Liver (tissue), 9 donors: ENCODE results near the gene DCDC1. TPM values are rescaled to one million over a fixed set of nuclear protein-coding genes. Genes with fewer than 3 reads are reported as not detected.

Experiments used
- DNase-seq: peaks from one replicate; pipeline ENCODE4 v3.0.0-alpha.2; 2017; ENCODE audit warnings: low spot score
- H3K27ac ChIP-seq, 2 donors: one replicate each; pipeline ENCODE4 v1.7.0; 2013; ENCODE audit warnings: inconsistent platforms in 2 of 2, low read length in 2 of 2, control low read depth in 1 of 2, low read depth in 1 of 2, mild to moderate bottlenecking in 1 of 2
- H3K27me3 ChIP-seq, 4 donors: one replicate each; pipeline versions ENCODE4 v1.6.1 to v1.7.0; 2013; ENCODE audit warnings: low read length in 3 of 4, inconsistent platforms in 1 of 4, mild to moderate bottlenecking in 1 of 4, moderate library complexity in 1 of 4; ENCODE audit not compliant: control insufficient read depth in 4 of 4, insufficient read depth in 4 of 4
- H3K36me3 ChIP-seq, 4 donors: one replicate each; pipeline versions ENCODE4 v1.6.1 to v1.7.0; 2013; ENCODE audit warnings: low read length in 3 of 4, mild to moderate bottlenecking in 3 of 4, low read depth in 1 of 4, moderate library complexity in 1 of 4; ENCODE audit not compliant: control insufficient read depth in 4 of 4, insufficient read depth in 3 of 4
- H3K4me1 ChIP-seq, 4 donors: one replicate each; pipeline versions ENCODE4 v1.6.1 to v1.7.0; 2013; ENCODE audit warnings: low read length in 3 of 4, mild to moderate bottlenecking in 3 of 4, moderate library complexity in 1 of 4; ENCODE audit not compliant: control insufficient read depth in 4 of 4, insufficient read depth in 4 of 4
- H3K4me3 ChIP-seq, 3 donors: one replicate each; pipeline versions ENCODE4 v1.6.1 to v1.7.0; 2013; ENCODE audit warnings: low read length in 3 of 3, control low read depth in 1 of 3, low read depth in 1 of 3, mild to moderate bottlenecking in 1 of 3
- H3K9ac ChIP-seq, 2 donors: one replicate each; pipeline ENCODE4 v1.7.0; 2013; ENCODE audit warnings: low read length in 2 of 2, mild to moderate bottlenecking in 2 of 2, moderate library complexity in 2 of 2, control low read depth in 1 of 2, low read depth in 1 of 2
- H3K9me3 ChIP-seq, 4 donors: one replicate each; pipeline versions ENCODE4 v1.6.1 to v1.7.0; 2013; ENCODE audit warnings: low read length in 3 of 4; ENCODE audit not compliant: control insufficient read depth in 4 of 4
- ATF3 ChIP-seq: IDR thresholded peaks from 2 replicates; pipeline ENCODE4 v1.6.1; 2016; ENCODE audit warnings: antibody characterized with exemption
- EGR1 ChIP-seq, 2 donors: IDR thresholded peaks; 2 replicates each; pipeline ENCODE4 v1.6.1; 2016 to 2018; ENCODE audit warnings: antibody characterized with exemption in 2 of 2, low read depth in 2 of 2
- FOXA1 ChIP-seq: IDR thresholded peaks from 2 replicates; pipeline ENCODE4 v1.6.1; 2016; ENCODE audit warnings: antibody characterized with exemption
- FOXA2 ChIP-seq: IDR thresholded peaks from 2 replicates; pipeline ENCODE4 v1.6.1; 2016; ENCODE audit warnings: antibody characterized with exemption
- GABPA ChIP-seq, 2 donors: IDR thresholded peaks in 1 of 2; conservative IDR thresholded peaks in 1 of 2; 2 replicates each; pipeline ENCODE4 v1.6.1; 2016; ENCODE audit warnings: antibody characterized with exemption in 2 of 2, mild to moderate bottlenecking in 1 of 2, moderate library complexity in 1 of 2
- HNF4A ChIP-seq, 2 donors: conservative IDR thresholded peaks; 2 replicates each; pipeline ENCODE4 v1.6.1; 2016; ENCODE audit warnings: antibody characterized with exemption in 2 of 2, mild to moderate bottlenecking in 2 of 2
- HNF4G ChIP-seq: IDR thresholded peaks from 2 replicates; pipeline ENCODE4 v1.6.1; 2016; ENCODE audit warnings: antibody characterized with exemption
- JUND ChIP-seq, 2 donors: IDR thresholded peaks; 2 replicates each; pipeline ENCODE4 v1.6.1; 2016; ENCODE audit warnings: antibody characterized with exemption in 2 of 2
- MAX ChIP-seq: IDR thresholded peaks from 2 replicates; pipeline ENCODE4 v1.6.1; 2016; ENCODE audit warnings: antibody characterized with exemption
- NR2F2 ChIP-seq: IDR thresholded peaks from 2 replicates; pipeline ENCODE4 v1.6.1; 2016; ENCODE audit warnings: antibody characterized with exemption
- RAD21 ChIP-seq, 2 donors: IDR thresholded peaks; 2 replicates each; pipeline ENCODE4 v1.6.1; 2016; ENCODE audit warnings: antibody characterized with exemption in 2 of 2, mild to moderate bottlenecking in 2 of 2
- REST ChIP-seq: IDR thresholded peaks from 2 replicates; pipeline ENCODE4 v1.6.1; 2016; ENCODE audit warnings: antibody characterized with exemption, mild to moderate bottlenecking
- RXRA ChIP-seq, 2 donors: IDR thresholded peaks; 2 replicates each; pipeline ENCODE4 v1.6.1; 2017 to 2018; ENCODE audit warnings: antibody characterized with exemption in 2 of 2, mild to moderate bottlenecking in 1 of 2
- SP1 ChIP-seq: IDR thresholded peaks from 2 replicates; pipeline ENCODE4 v1.6.1; 2018; ENCODE audit warnings: antibody characterized with exemption, mild to moderate bottlenecking
- TAF1 ChIP-seq: conservative IDR thresholded peaks from 2 replicates; pipeline ENCODE4 v1.6.1; 2016; ENCODE audit warnings: antibody characterized with exemption, mild to moderate bottlenecking
- WGBS: extraction: QIAGEN DNeasy Blood & Tissue Kit; methylation state at CpG from one replicate; pipeline ENCODE4 v1.1.7; 2013; 5-methylcytosine and 5-hydroxymethylcytosine counted together
- polyA plus RNA-seq, 2 donors: library from polyadenylated mRNA; stranded (reverse) in 1 of 2; unstranded in 1 of 2; fragments of 200-250 nt in 1 of 2; fragments of >200 nt in 1 of 2; fragmentation: Nextera tagmentation in 1 of 2; extraction: Ambion mirVana in 1 of 2; gene quantifications; one replicate each; pipeline versions ENCODE4 v1.2.1 to v1.2.3, GENCODE V29; 2013 to 2015
- total RNA-seq, 2 donors: library from RNA; depleted of rRNA; stranded (reverse); fragments of >200 nt; gene quantifications; one replicate each; pipeline ENCODE4 v1.2.3, GENCODE V29; 2014
- donor health status: healthy.
- donor health status: healthy.
- donor health status: healthy.
- donor health status: healthy.
- donor health status: healthy.

DCDC1 gene
- total and polyA plus RNA-seq, 4 donors = 0.38 to 3.5 (median 2.0) TPM

GRCh38 chr11:31127290-31127689 lies 242.2 kb downstream of the DCDC1 start:
- DNase-seq = no peak
- no peak for TF ChIP-seq GABPA (IDR thresholded peaks at IDR 0.05 in 1 of 2, conservative IDR thresholded peaks at IDR 0.05 in 1 of 2)
- TF ChIP-seq TAF1 = no peak
- TF ChIP-seq NR2F2 = no peak
- no peak for TF ChIP-seq MAX
- TF ChIP-seq FOXA1 = no peak
- TF ChIP-seq SP1 = no peak
- TF ChIP-seq HNF4G = no peak
- no peak for TF ChIP-seq RXRA (IDR thresholded peaks at IDR 0.05)
- 54% methylated on average over 3 of the region's 3 CpGs for WGBS
- no peaks in the 10 kb centered on the region for H3K27me3 ChIP-seq
- no peak overlapping the region for H3K4me3 ChIP-seq
- H3K27ac ChIP-seq = no peak overlapping the region
- no peaks in the 10 kb centered on the region for H3K36me3 ChIP-seq
- H3K4me1 ChIP-seq = no peaks in the 10 kb centered on the region
- H3K9me3 ChIP-seq = peaks cover 0 to 3% (median 0%) of the 10 kb centered on the region in 4 donors
- H3K9ac ChIP-seq = no peak overlapping the region

- no peak overlapping the region for H3K27ac ChIP-seq
- DNase-seq = no peak
- no peak overlapping the region for H3K4me3 ChIP-seq
- H3K4me1 ChIP-seq = no peaks in the 10 kb centered on the region
- TF ChIP-seq SP1 (no peak), ATF3 (no peak), REST (no peak), NR2F2 (no peak), FOXA2 (no peak), JUND (IDR thresholded peaks at IDR 0.05) (no peak), HNF4G (no peak), EGR1 (IDR thresholded peaks at IDR 0.05; ENCODE audit: low read depth in 2 of 2) (no peak), FOXA1 (no peak), RAD21 (IDR thresholded peaks at IDR 0.05) (no peak)
- WGBS = 59% methylated on average over 1 of the region's 1 CpG
- H3K27me3 ChIP-seq = peaks cover 0 to 2% (median 0%) of the 10 kb centered on the region in 4 donors
- no peak overlapping the region for H3K9ac ChIP-seq
- peaks cover 0 to 3% (median 0%) of the 10 kb centered on the region in 4 donors for H3K9me3 ChIP-seq
- H3K36me3 ChIP-seq = no peaks in the 10 kb centered on the region
These were observed 249.1 kb downstream of the DCDC1 start for GRCh38 chr11:31120428-31120827.

- 86% methylated on average over 6 of the region's 6 CpGs for WGBS
- no peak for DNase-seq
These were observed 251.0 kb downstream of the DCDC1 start for GRCh38 chr11:31118566-31118965.

More at GRCh38 chr11:31118566-31118965, 251.0 kb downstream of the DCDC1 start:
- no peak for TF ChIP-seq SP1
- no peak for TF ChIP-seq MAX
- no peak for TF ChIP-seq REST
- no peak for TF ChIP-seq HNF4G
- TF ChIP-seq HNF4A (conservative IDR thresholded peaks at IDR 0.05) = no peak
- Histone ChIP-seq H3K27ac (no peak overlapping the region), H3K9ac (no peak overlapping the region), H3K9me3 (no peaks in the 10 kb centered on the region), H3K4me3 (no peak overlapping the region), H3K36me3 (no peaks in the 10 kb centered on the region), H3K27me3 (peaks cover 0 to 2% (median 0%) of the 10 kb centered on the region in 4 donors), H3K4me1 (no peaks in the 10 kb centered on the region)
